ENCODE results near the gene ATOH8. TPM values are rescaled to one million over a fixed set of nuclear protein-coding genes. Genes with fewer than 3 reads are reported as not detected.
"Not testable (repeated sequence)": the region's sequence is repeated elsewhere in the genome, so short reads cannot be mapped to it uniquely, and the experiment has no call there.

ATOH8 gene
- total RNA-seq, 1 donor from 2014 or later: 13.8 TPM

- Mint-ChIP-seq H3K36me3 (no peaks in the 10 kb centered on the region), H3K9me3 (peaks cover 3% of the 10 kb centered on the region), H3K27me3 (ENCODE audit: low read depth) (peaks cover 9% of the 10 kb centered on the region), H3K4me3 (no peak overlapping the region), H3K27ac (no peak overlapping the region), H3K4me1 (peaks cover 10% of the 10 kb centered on the region)
- peak in 1 of 2 experiments; percentile 80 for DNase-seq (ENCODE audit: low spot score in 2 of 2, unreplicated experiment in 2 of 2)
- TF ChIP-seq CTCF (IDR thresholded peaks at IDR 0.05; ENCODE audit: unreplicated experiment): peak; percentile 74
Observed at GRCh38 chr2:85826990-85827878, 73.4 kb downstream of the ATOH8 start.

GRCh38 chr2:85827879-85828569, 74.2 kb downstream of the ATOH8 start:
- no peak overlapping the region for H3K27ac Mint-ChIP-seq
- peaks cover 3% of the 10 kb centered on the region for H3K27me3 Mint-ChIP-seq (ENCODE audit: low read depth)
- H3K36me3 Mint-ChIP-seq: no peaks in the 10 kb centered on the region
- TF ChIP-seq CTCF (IDR thresholded peaks at IDR 0.05; ENCODE audit: unreplicated experiment): no peak
- DNase-seq (ENCODE audit: low spot score in 2 of 2, unreplicated experiment in 2 of 2): no peak
- peaks cover 10% of the 10 kb centered on the region for H3K4me1 Mint-ChIP-seq
- peaks cover 4% of the 10 kb centered on the region for H3K9me3 Mint-ChIP-seq
- H3K4me3 Mint-ChIP-seq: no peak overlapping the region

GRCh38 chr2:85828725-85829124, 74.9 kb downstream of the ATOH8 start:
- peaks cover 10% of the 10 kb centered on the region for H3K9me3 Mint-ChIP-seq
- DNase-seq (ENCODE audit: low spot score in 2 of 2, unreplicated experiment in 2 of 2): no peak
- no peak overlapping the region for H3K4me3 Mint-ChIP-seq
- TF ChIP-seq CTCF (IDR thresholded peaks at IDR 0.05; ENCODE audit: unreplicated experiment): no peak
- H3K4me1 Mint-ChIP-seq: peaks cover 10% of the 10 kb centered on the region
- no peaks in the 10 kb centered on the region for H3K36me3 Mint-ChIP-seq
- no peak overlapping the region for H3K27ac Mint-ChIP-seq
- peaks cover 3% of the 10 kb centered on the region for H3K27me3 Mint-ChIP-seq (ENCODE audit: low read depth)

- not testable (repeated sequence) for H3K4me3 Mint-ChIP-seq; H3K27me3 Mint-ChIP-seq (ENCODE audit: low read depth); H3K27ac Mint-ChIP-seq; DNase-seq (ENCODE audit: low spot score in 2 of 2, unreplicated experiment in 2 of 2); H3K4me1 Mint-ChIP-seq; H3K36me3 Mint-ChIP-seq
- H3K9me3 Mint-ChIP-seq: peaks cover 15% of the 10 kb centered on the region
Observed at GRCh38 chr2:85829394-85829793, 75.6 kb downstream of the ATOH8 start.

- Mint-ChIP-seq H3K4me1 (peaks cover 10% of the 10 kb centered on the region), H3K4me3 (no peak overlapping the region), H3K27ac (no peak overlapping the region), H3K9me3 (peaks cover 26% of the 10 kb centered on the region), H3K36me3 (peaks cover 3% of the 10 kb centered on the region), H3K27me3 (ENCODE audit: low read depth) (peaks cover 3% of the 10 kb centered on the region)
- no peak for TF ChIP-seq CTCF (IDR thresholded peaks at IDR 0.05; ENCODE audit: unreplicated experiment)
- DNase-seq (ENCODE audit: low spot score in 2 of 2, unreplicated experiment in 2 of 2): no peak
Observed at GRCh38 chr2:85830645-85831044, 76.9 kb downstream of the ATOH8 start.

GRCh38 chr2:85831735-85832134, 77.9 kb downstream of the ATOH8 start:
- peaks cover 1% of the 10 kb centered on the region for H3K27me3 Mint-ChIP-seq (ENCODE audit: low read depth)
- no peak overlapping the region for H3K4me3 Mint-ChIP-seq
- H3K36me3 Mint-ChIP-seq: peaks cover 3% of the 10 kb centered on the region
- peaks cover 34% of the 10 kb centered on the region for H3K9me3 Mint-ChIP-seq
- H3K4me1 Mint-ChIP-seq: peaks cover 10% of the 10 kb centered on the region
- H3K27ac Mint-ChIP-seq: no peak overlapping the region
- TF ChIP-seq CTCF (IDR thresholded peaks at IDR 0.05; ENCODE audit: unreplicated experiment): no peak
- DNase-seq (ENCODE audit: low spot score in 2 of 2, unreplicated experiment in 2 of 2): no peak

All from mesothelial cell of epicardium (in vitro differentiated cells).